ENCODE data around the gene FLNC.

GRCh38 chr7:128800567-128800966 lies 29.6 kb upstream of the FLNC start:
- TF ChIP-seq POLR2AphosphoS5 (IDR thresholded peaks at IDR 0.05; ENCODE audit: insufficient read depth, low read depth, low read length): no peak
- TF ChIP-seq CTCF (IDR thresholded peaks at IDR 0.05; ENCODE audit: extremely low read depth in 1 of 2, insufficient read depth in 1 of 2, low read depth in 1 of 2, low read length in 2 of 2): no peak
- TF ChIP-seq MYC (IDR thresholded peaks at IDR 0.05; ENCODE audit: low read depth, low read length): no peak
- no peak for TF ChIP-seq MAX (IDR thresholded peaks at IDR 0.05; ENCODE audit: insufficient read depth, insufficient read length)
- no peak for TF ChIP-seq EZH2 (IDR thresholded peaks at IDR 0.05; ENCODE audit: borderline replicate concordance, low read depth, low read length, severe bottlenecking)

All from endothelial cell of umbilical vein (primary cell).